Upper lobe of right lung (tissue), 1 donor: ENCODE results near the gene PRR16. TPM values are rescaled to one million over a fixed set of nuclear protein-coding genes. Genes with fewer than 3 reads are reported as not detected.

Experiments used
- ATAC-seq: fragments of 200-7000 bp; cut with Tn5 transposase; one replicate; pipeline ENCODE4 v1.9.1; 2020; ENCODE audit warnings: mild to moderate bottlenecking, moderate library complexity
- DNase-seq: peaks from one replicate; pipeline ENCODE4 v3.0.0-alpha.2; 2020
- H3K27ac ChIP-seq: fragments of 200-600 bp; one replicate; pipeline ENCODE4 v1.8.0; 2022
- H3K27me3 ChIP-seq: fragments of 200-600 bp; one replicate; pipeline ENCODE4 v1.8.0; 2022; ENCODE audit warnings: mild to moderate bottlenecking
- H3K36me3 ChIP-seq: fragments of 200-600 bp; one replicate; pipeline ENCODE4 v1.8.0; 2022
- H3K4me1 ChIP-seq: fragments of 200-600 bp; one replicate; pipeline ENCODE4 v1.8.0; 2022
- H3K4me3 ChIP-seq: fragments of 200-600 bp; one replicate; pipeline ENCODE4 v1.8.0; 2022; ENCODE audit warnings: mild to moderate bottlenecking
- H3K9me3 ChIP-seq: fragments of 200-600 bp; one replicate; pipeline ENCODE4 v1.8.0; 2022
- intact Hi-C: fragments of 100-400 bp; cut with DNase I; formaldehyde crosslinking; loops from one replicate; pipeline ENCODE4 v1.11.0; 2022
- total RNA-seq: library from RNA; stranded (reverse); fragmentation: NEBNext Ultra II Directional; extraction: Animal tissue kit (Norgen Biotek cat#: 25700); gene quantifications from one replicate; pipeline ENCODE4 v1.2.1, GENCODE V29; 2021
- TF ChIP-seq, protein P1 (sequence below): fragments of 200-600 bp; IDR thresholded peaks from one replicate; pipeline ENCODE4 v1.8.0; 2022; ENCODE audit warnings: antibody characterized with exemption
- donor health status: DM: no; HTN: yes; CAD: no; lungs with severe emphysema.

Gene PRR16
- total RNA-seq, 1 donor from 2014 or later: 3.1 TPM

DNA sequence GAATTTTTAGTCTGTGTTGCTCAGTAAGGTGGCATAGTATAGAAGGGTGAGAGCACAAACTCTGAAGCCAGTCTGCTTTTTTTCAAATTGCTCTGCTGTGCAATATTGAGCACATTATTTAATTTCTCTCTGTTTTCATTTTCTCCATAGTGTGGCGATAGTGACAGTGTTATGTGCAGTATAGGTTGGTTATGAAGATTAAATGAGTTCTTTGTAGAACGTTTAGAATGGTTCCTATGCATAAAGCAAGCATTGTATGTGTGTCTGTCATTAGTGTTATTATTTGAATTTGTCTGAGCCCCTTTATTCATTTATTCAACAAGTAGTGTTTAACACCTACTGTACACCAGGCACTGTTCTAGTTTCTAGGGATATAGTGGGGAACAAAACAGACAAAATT lies 9.2 kb downstream of the PRR16 start:
- ATAC-seq: no peak
- H3K27ac ChIP-seq: no peak overlapping the region

GRCh38 chr5:120476063-120476462 lies 12.0 kb downstream of the PRR16 start:
- H3K27ac ChIP-seq: no peak overlapping the region
- no peak overlapping the region for H3K4me3 ChIP-seq
- TF ChIP-seq, protein P1, sequence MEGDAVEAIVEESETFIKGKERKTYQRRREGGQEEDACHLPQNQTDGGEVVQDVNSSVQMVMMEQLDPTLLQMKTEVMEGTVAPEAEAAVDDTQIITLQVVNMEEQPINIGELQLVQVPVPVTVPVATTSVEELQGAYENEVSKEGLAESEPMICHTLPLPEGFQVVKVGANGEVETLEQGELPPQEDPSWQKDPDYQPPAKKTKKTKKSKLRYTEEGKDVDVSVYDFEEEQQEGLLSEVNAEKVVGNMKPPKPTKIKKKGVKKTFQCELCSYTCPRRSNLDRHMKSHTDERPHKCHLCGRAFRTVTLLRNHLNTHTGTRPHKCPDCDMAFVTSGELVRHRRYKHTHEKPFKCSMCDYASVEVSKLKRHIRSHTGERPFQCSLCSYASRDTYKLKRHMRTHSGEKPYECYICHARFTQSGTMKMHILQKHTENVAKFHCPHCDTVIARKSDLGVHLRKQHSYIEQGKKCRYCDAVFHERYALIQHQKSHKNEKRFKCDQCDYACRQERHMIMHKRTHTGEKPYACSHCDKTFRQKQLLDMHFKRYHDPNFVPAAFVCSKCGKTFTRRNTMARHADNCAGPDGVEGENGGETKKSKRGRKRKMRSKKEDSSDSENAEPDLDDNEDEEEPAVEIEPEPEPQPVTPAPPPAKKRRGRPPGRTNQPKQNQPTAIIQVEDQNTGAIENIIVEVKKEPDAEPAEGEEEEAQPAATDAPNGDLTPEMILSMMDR: no peak
- H3K27me3 ChIP-seq: no peaks in the 10 kb centered on the region
- H3K36me3 ChIP-seq: no peaks in the 10 kb centered on the region
- intact Hi-C loops: no loop called here
- DNase-seq (no peak), ATAC-seq (no peak)
- no peaks in the 10 kb centered on the region for H3K9me3 ChIP-seq
- no peaks in the 10 kb centered on the region for H3K4me1 ChIP-seq

More for the DNA sequence above, 9.2 kb downstream of the PRR16 start:
- no peaks in the 10 kb centered on the region for H3K27me3 ChIP-seq
- no peaks in the 10 kb centered on the region for H3K9me3 ChIP-seq
- no peaks in the 10 kb centered on the region for H3K4me1 ChIP-seq
- no peak for DNase-seq
- TF ChIP-seq, protein P1: no peak
- H3K4me3 ChIP-seq: no peak overlapping the region
- intact Hi-C loops: no loop called here
- H3K36me3 ChIP-seq: no peaks in the 10 kb centered on the region

DNA sequence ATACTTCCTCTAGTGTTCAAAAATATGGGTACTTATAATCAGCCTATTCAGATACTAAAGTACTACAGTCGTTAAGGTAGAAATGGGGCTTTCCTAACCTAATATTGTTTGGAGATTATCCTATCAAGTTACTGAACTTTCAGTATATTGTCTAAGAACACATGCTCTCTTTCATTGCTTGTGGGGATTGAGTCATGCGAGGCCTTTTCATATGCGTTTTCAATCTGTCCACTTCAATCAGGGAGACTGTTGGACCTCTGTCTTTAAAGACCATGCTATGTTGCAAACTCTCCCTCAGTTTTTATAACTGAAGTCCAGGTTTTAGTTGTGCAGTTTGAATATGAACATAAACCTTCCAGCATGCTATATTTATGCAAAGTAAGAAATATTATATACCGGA lies 15.0 kb downstream of the PRR16 start:
- ATAC-seq: no peak
- Histone ChIP-seq H3K27ac (no peak overlapping the region), H3K36me3 (no peaks in the 10 kb centered on the region), H3K4me1 (no peaks in the 10 kb centered on the region), H3K27me3 (no peaks in the 10 kb centered on the region), H3K4me3 (no peak overlapping the region), H3K9me3 (no peaks in the 10 kb centered on the region)
- TF ChIP-seq, protein P1: no peak
- no peak for DNase-seq
- intact Hi-C loops: no loop called here

GRCh38 chr5:120499876-120500563 lies 35.9 kb downstream of the PRR16 start:
- no peaks in the 10 kb centered on the region for H3K36me3 ChIP-seq
- no peak overlapping the region for H3K27ac ChIP-seq
- no peaks in the 10 kb centered on the region for H3K9me3 ChIP-seq
- H3K27me3 ChIP-seq: no peaks in the 10 kb centered on the region
- TF ChIP-seq, protein P1: no peak
- intact Hi-C loops: no loop called here
- DNase-seq (no peak), ATAC-seq (no peak)
- H3K4me1 ChIP-seq: no peaks in the 10 kb centered on the region
- H3K4me3 ChIP-seq: no peak overlapping the region

GRCh38 chr5:120502531-120502930 lies 38.4 kb downstream of the PRR16 start:
- no peaks in the 10 kb centered on the region for H3K36me3 ChIP-seq
- H3K4me3 ChIP-seq: no peak overlapping the region
- intact Hi-C loops: no loop called here
- no peaks in the 10 kb centered on the region for H3K9me3 ChIP-seq
- H3K27me3 ChIP-seq: no peaks in the 10 kb centered on the region
- ATAC-seq (no peak), DNase-seq (no peak)
- no peaks in the 10 kb centered on the region for H3K4me1 ChIP-seq
- H3K27ac ChIP-seq: no peak overlapping the region
- TF ChIP-seq, protein P1: no peak

GRCh38 chr5:120503341-120503740 lies 39.2 kb downstream of the PRR16 start:
- Histone ChIP-seq H3K27me3 (no peaks in the 10 kb centered on the region), H3K27ac (no peak overlapping the region), H3K4me3 (no peak overlapping the region), H3K36me3 (no peaks in the 10 kb centered on the region), H3K4me1 (no peaks in the 10 kb centered on the region), H3K9me3 (no peaks in the 10 kb centered on the region)
- intact Hi-C loops: no loop called here
- ATAC-seq (no peak), DNase-seq (no peak)
- TF ChIP-seq, protein P1: no peak
